Activated T-helper 17 cell treated with anti-CD3 and anti-CD28 coated beads, Interleukin-2, amount 50 U/mL, for 72 hours (primary cell): ENCODE measurements around the gene FOXL1. TPM values are rescaled to one million over a fixed set of nuclear protein-coding genes. Genes with fewer than 3 reads are reported as not detected.

Source experiments
- ATAC-seq: fragments of 150-1000 bp; cut with Tn5 transposase; replicated peaks from 2 replicates; pipeline ENCODE4 v1.10.0; 2021; ENCODE audit warnings: mild to moderate bottlenecking, moderate library complexity
- H3K27ac Mint-ChIP-seq: one replicate; pipeline ENCODE4 v1.8.0; 2022; ENCODE audit warnings: mixed read lengths
- H3K27me3 Mint-ChIP-seq: one replicate; pipeline ENCODE4 v1.8.0; 2022; ENCODE audit warnings: mixed read lengths
- H3K36me3 Mint-ChIP-seq: one replicate; pipeline ENCODE4 v1.8.0; 2022; ENCODE audit warnings: low read depth, mild to moderate bottlenecking, mixed read lengths
- H3K4me1 Mint-ChIP-seq: one replicate; pipeline ENCODE4 v1.8.0; 2022; ENCODE audit warnings: mixed read lengths
- H3K4me3 Mint-ChIP-seq: one replicate; pipeline ENCODE4 v1.8.0; 2022; ENCODE audit warnings: mild to moderate bottlenecking, mixed read lengths
- H3K9me3 Mint-ChIP-seq: one replicate; pipeline ENCODE4 v1.8.0; 2022; ENCODE audit warnings: mixed read lengths
- total RNA-seq, 2 donors: library from RNA; stranded (reverse); gene quantifications; one replicate each; pipeline ENCODE4 v1.2.3, GENCODE V29; 2022

FOXL1 gene
- total RNA-seq, 2 donors from 2014 or later: not detected

GRCh38 chr16:86610779-86611524 lies 32.6 kb downstream of the FOXL1 start:
- no peak for ATAC-seq
- Mint-ChIP-seq H3K9me3 (no peaks in the 10 kb centered on the region), H3K27me3 (peaks cover 9% of the 10 kb centered on the region), H3K4me3 (no peak overlapping the region), H3K27ac (no peak overlapping the region), H3K36me3 (no peaks in the 10 kb centered on the region), H3K4me1 (no peaks in the 10 kb centered on the region)

- ATAC-seq: no peak
- no peaks in the 10 kb centered on the region for H3K9me3 Mint-ChIP-seq
- H3K4me1 Mint-ChIP-seq: no peaks in the 10 kb centered on the region
Measured at GRCh38 chr16:86611525-86611855, 33.1 kb downstream of the FOXL1 start.

GRCh38 chr16:86611941-86612340 lies 33.6 kb downstream of the FOXL1 start:
- Mint-ChIP-seq H3K4me3 (no peak overlapping the region), H3K27ac (no peak overlapping the region), H3K36me3 (no peaks in the 10 kb centered on the region), H3K4me1 (no peaks in the 10 kb centered on the region), H3K27me3 (peaks cover 9% of the 10 kb centered on the region), H3K9me3 (no peaks in the 10 kb centered on the region)
- no peak for ATAC-seq

More at GRCh38 chr16:86611525-86611855, 33.1 kb downstream of the FOXL1 start:
- Mint-ChIP-seq H3K4me3 (no peak overlapping the region), H3K27me3 (peaks cover 9% of the 10 kb centered on the region), H3K36me3 (no peaks in the 10 kb centered on the region), H3K27ac (no peak overlapping the region)

- H3K27me3 Mint-ChIP-seq: peaks cover 9% of the 10 kb centered on the region
- H3K9me3 Mint-ChIP-seq: no peaks in the 10 kb centered on the region
- H3K36me3 Mint-ChIP-seq: no peaks in the 10 kb centered on the region
- H3K27ac Mint-ChIP-seq: no peak overlapping the region
- H3K4me3 Mint-ChIP-seq: no peak overlapping the region
- ATAC-seq: no peak
- no peaks in the 10 kb centered on the region for H3K4me1 Mint-ChIP-seq
Measured at GRCh38 chr16:86614699-86615098, 36.4 kb downstream of the FOXL1 start.

- ATAC-seq: no peak
Measured at GRCh38 chr16:86616906-86617305, 38.6 kb downstream of the FOXL1 start.

GRCh38 chr16:86618431-86619238 lies 40.3 kb downstream of the FOXL1 start:
- no peak overlapping the region for H3K4me3 Mint-ChIP-seq
- no peaks in the 10 kb centered on the region for H3K9me3 Mint-ChIP-seq
- H3K4me1 Mint-ChIP-seq: no peaks in the 10 kb centered on the region
- H3K36me3 Mint-ChIP-seq: no peaks in the 10 kb centered on the region
- ATAC-seq: no peak
- H3K27me3 Mint-ChIP-seq: peaks cover 10% of the 10 kb centered on the region
- H3K27ac Mint-ChIP-seq: no peak overlapping the region

More at GRCh38 chr16:86616906-86617305, 38.6 kb downstream of the FOXL1 start:
- no peak overlapping the region for H3K27ac Mint-ChIP-seq
- H3K36me3 Mint-ChIP-seq: no peaks in the 10 kb centered on the region
- peaks cover 6% of the 10 kb centered on the region for H3K27me3 Mint-ChIP-seq
- H3K9me3 Mint-ChIP-seq: no peaks in the 10 kb centered on the region
- H3K4me3 Mint-ChIP-seq: no peak overlapping the region
- no peaks in the 10 kb centered on the region for H3K4me1 Mint-ChIP-seq

GRCh38 chr16:86619239-86619794 lies 41.0 kb downstream of the FOXL1 start:
- H3K4me1 Mint-ChIP-seq: no peaks in the 10 kb centered on the region
- H3K27me3 Mint-ChIP-seq: peaks cover 8% of the 10 kb centered on the region
- no peak overlapping the region for H3K27ac Mint-ChIP-seq
- no peaks in the 10 kb centered on the region for H3K9me3 Mint-ChIP-seq
- H3K36me3 Mint-ChIP-seq: no peaks in the 10 kb centered on the region
- no peak overlapping the region for H3K4me3 Mint-ChIP-seq
- no peak for ATAC-seq

GRCh38 chr16:86620184-86620583 lies 41.8 kb downstream of the FOXL1 start:
- no peaks in the 10 kb centered on the region for H3K4me1 Mint-ChIP-seq
- no peaks in the 10 kb centered on the region for H3K36me3 Mint-ChIP-seq
- H3K27me3 Mint-ChIP-seq: peaks cover 14% of the 10 kb centered on the region
- no peak for ATAC-seq
- H3K27ac Mint-ChIP-seq: no peak overlapping the region
- no peak overlapping the region for H3K4me3 Mint-ChIP-seq
- H3K9me3 Mint-ChIP-seq: no peaks in the 10 kb centered on the region

GRCh38 chr16:86621966-86622365 lies 43.6 kb downstream of the FOXL1 start:
- H3K27me3 Mint-ChIP-seq: peaks cover 14% of the 10 kb centered on the region
- no peak overlapping the region for H3K27ac Mint-ChIP-seq
- no peaks in the 10 kb centered on the region for H3K4me1 Mint-ChIP-seq
- no peaks in the 10 kb centered on the region for H3K36me3 Mint-ChIP-seq
- no peaks in the 10 kb centered on the region for H3K9me3 Mint-ChIP-seq
- no peak for ATAC-seq
- H3K4me3 Mint-ChIP-seq: no peak overlapping the region

- no peak overlapping the region for H3K4me3 Mint-ChIP-seq
- H3K9me3 Mint-ChIP-seq: no peaks in the 10 kb centered on the region
- H3K36me3 Mint-ChIP-seq: no peaks in the 10 kb centered on the region
- no peak overlapping the region for H3K27ac Mint-ChIP-seq
- H3K27me3 Mint-ChIP-seq: peaks cover 14% of the 10 kb centered on the region
- H3K4me1 Mint-ChIP-seq: no peaks in the 10 kb centered on the region
- no peak for ATAC-seq
Measured at GRCh38 chr16:86622700-86623615, 44.6 kb downstream of the FOXL1 start.

- Mint-ChIP-seq H3K27ac (no peak overlapping the region), H3K36me3 (no peaks in the 10 kb centered on the region), H3K27me3 (peaks cover 20% of the 10 kb centered on the region), H3K4me1 (no peaks in the 10 kb centered on the region), H3K9me3 (no peaks in the 10 kb centered on the region), H3K4me3 (no peak overlapping the region)
- ATAC-seq: no peak
Measured at GRCh38 chr16:86625029-86625428, 46.7 kb downstream of the FOXL1 start.

GRCh38 chr16:86625821-86626220 lies 47.5 kb downstream of the FOXL1 start:
- Mint-ChIP-seq H3K4me1 (no peaks in the 10 kb centered on the region), H3K9me3 (no peaks in the 10 kb centered on the region)
- ATAC-seq: no peak

GRCh38 chr16:86626284-86626683 lies 47.9 kb downstream of the FOXL1 start:
- Mint-ChIP-seq H3K27me3 (peaks cover 24% of the 10 kb centered on the region), H3K9me3 (no peaks in the 10 kb centered on the region), H3K36me3 (no peaks in the 10 kb centered on the region), H3K27ac (no peak overlapping the region), H3K4me1 (no peaks in the 10 kb centered on the region), H3K4me3 (no peak overlapping the region)
- ATAC-seq: no peak

More at GRCh38 chr16:86625821-86626220, 47.5 kb downstream of the FOXL1 start:
- H3K4me3 Mint-ChIP-seq: no peak overlapping the region
- no peak overlapping the region for H3K27ac Mint-ChIP-seq
- peaks cover 20% of the 10 kb centered on the region for H3K27me3 Mint-ChIP-seq
- no peaks in the 10 kb centered on the region for H3K36me3 Mint-ChIP-seq

GRCh38 chr16:86626966-86627365 lies 48.6 kb downstream of the FOXL1 start:
- peaks cover 24% of the 10 kb centered on the region for H3K27me3 Mint-ChIP-seq
- H3K4me3 Mint-ChIP-seq: no peak overlapping the region
- no peaks in the 10 kb centered on the region for H3K4me1 Mint-ChIP-seq
- H3K9me3 Mint-ChIP-seq: no peaks in the 10 kb centered on the region
- ATAC-seq: no peak
- H3K36me3 Mint-ChIP-seq: no peaks in the 10 kb centered on the region
- H3K27ac Mint-ChIP-seq: no peak overlapping the region
